ENCODE measurements around the gene PIK3R3. TPM values are rescaled to one million over a fixed set of nuclear protein-coding genes. Genes with fewer than 3 reads are reported as not detected.

Gene PIK3R3
- total and polyA plus RNA-seq, 9 of the 15 experiments (the other 6 are each of a cell fraction or from before 2014, with no cell fraction given): 1.4 to 7.7 (median 4.6) TPM

GRCh38 chr1:46068525-46068924, 63.9 kb downstream of the PIK3R3 start:
- ATAC-seq (no peak), FAIRE-seq (no peak), DNase-seq (ENCODE audit: extremely low read depth in 1 of 4, low spot score in 3 of 4) (no peak)
- 47% methylated on average over 3 of the region's 3 CpGs for WGBS (ENCODE audit: insufficient coverage, low coverage, missing lambda C conversion rate)
- ChIA-PET POLR2A (interaction anchor here (0.7 to 1.2 kb wide), 3 partner anchors 12 to 64 kb away, joined by 3 to 5 read pairs (median 4); partner anchors contain the start of gene PIK3R3), CTCF (ENCODE audit: low intra/inter-chr PET ratio) (interaction anchor here (0.7 kb wide), 1 partner anchor 110 kb away, joined by 3 read pairs; no protein-coding TSS in a partner anchor)
- no peak overlapping the region for H3K4me3 ChIP-seq
- H3K9me3 ChIP-seq (replicated peaks; ENCODE audit: control insufficient read depth, insufficient read depth, low read depth, low read length): no peaks in the 10 kb centered on the region
- H4K20me1 ChIP-seq (replicated peaks; ENCODE audit: control insufficient read depth, insufficient read depth, low read length): no peaks in the 10 kb centered on the region
- no peaks in the 10 kb centered on the region for H3K79me2 ChIP-seq (ENCODE audit: control insufficient read depth, insufficient read depth, low read length)
- no peak overlapping the region for H3K9ac ChIP-seq (ENCODE audit: insufficient read depth in 1 of 2, low read depth in 2 of 2, low read length in 2 of 2)
- no peak overlapping the region for H2AFZ ChIP-seq (ENCODE audit: low read depth, low read length)
- no peak overlapping the region for H3K4me2 ChIP-seq (ENCODE audit: insufficient read depth, low read length)
- peaks cover 4% of the 10 kb centered on the region; the same call in 1 of the 3 replicates for H3K36me3 ChIP-seq (ENCODE audit: control insufficient read depth, insufficient read depth, low read length)
- in situ Hi-C loops (cut with MboI): no loop called here
- H3K4me1 ChIP-seq (replicated peaks in 1 of 2; ENCODE audit: control insufficient read depth in 2 of 2, insufficient read depth in 2 of 2, low read length in 2 of 2): peaks cover 0 to 24% of the 10 kb centered on the region in 2 experiments; a peak in 3 of 5 replicates
- no peaks in the 10 kb centered on the region for H3K27me3 ChIP-seq (ENCODE audit: control insufficient read depth in 2 of 2, insufficient read depth in 2 of 2, low read length in 2 of 2)
- H3K9me1 ChIP-seq (ENCODE audit: control insufficient read depth, insufficient read depth, low read length): no peaks in the 10 kb centered on the region
- TF ChIP-seq ZNF583 (CRISPR knock-in tag; IDR thresholded peaks at IDR 0.05) (no peak), NCOA2 (IDR thresholded peaks at IDR 0.05; ENCODE audit: partially characterized antibody in 2 of 2) (no peak), RAD21 (CRISPR knock-in tag; conservative IDR thresholded peaks at IDR 0.05 in 1 of 2, IDR thresholded peaks at IDR 0.05 in 1 of 2) (no peak)
- intact Hi-C loops (cut with micrococcal nuclease): no loop called here
- H3K27ac ChIP-seq (ENCODE audit: extremely low read depth, low read depth, low read length): no peak overlapping the region
- BruUV-seq (replicated peaks): no TSS peak

GRCh38 chr1:46067652-46068051, 64.8 kb downstream of the PIK3R3 start:
- ChIA-PET CTCF (ENCODE audit: low intra/inter-chr PET ratio) (no interaction called here), POLR2A (interaction anchor here (0.6 kb wide), 1 partner anchor 61 kb away, joined by 3 read pairs; no protein-coding TSS in a partner anchor)
- no peak overlapping the region for H3K4me2 ChIP-seq (ENCODE audit: insufficient read depth, low read length)
- no peak overlapping the region for H3K9ac ChIP-seq (ENCODE audit: insufficient read depth in 1 of 2, low read depth in 2 of 2, low read length in 2 of 2)
- no peak overlapping the region for H2AFZ ChIP-seq (ENCODE audit: low read depth, low read length)
- no peak for ATAC-seq
- DNase-seq (ENCODE audit: extremely low read depth in 1 of 4, low spot score in 3 of 4): no peak
- H3K27ac ChIP-seq (ENCODE audit: extremely low read depth, low read depth, low read length): no peak overlapping the region
- no peak overlapping the region for H3K4me3 ChIP-seq
- peaks cover 0 to 24% of the 10 kb centered on the region in 2 experiments; a peak in 3 of 5 replicates for H3K4me1 ChIP-seq (replicated peaks in 1 of 2; ENCODE audit: control insufficient read depth in 2 of 2, insufficient read depth in 2 of 2, low read length in 2 of 2)
- 85% methylated on average over 1 of the region's 1 CpG for whole genome bisulfite sequencing (ENCODE audit: insufficient coverage, low coverage, missing lambda C conversion rate)
- peaks cover 4% of the 10 kb centered on the region; the same call in 1 of the 3 replicates for H3K36me3 ChIP-seq (ENCODE audit: control insufficient read depth, insufficient read depth, low read length)
- no peaks in the 10 kb centered on the region for H3K9me1 ChIP-seq (ENCODE audit: control insufficient read depth, insufficient read depth, low read length)
- H3K79me2 ChIP-seq (ENCODE audit: control insufficient read depth, insufficient read depth, low read length): no peaks in the 10 kb centered on the region
- no TSS peak for BruUV-seq (replicated peaks)
- H3K9me3 ChIP-seq (replicated peaks; ENCODE audit: control insufficient read depth, insufficient read depth, low read depth, low read length): no peaks in the 10 kb centered on the region
- in situ Hi-C loops (cut with MboI): no loop called here
- intact Hi-C loops (cut with micrococcal nuclease): no loop called here
- FAIRE-seq: no peak
- no peaks in the 10 kb centered on the region for H3K27me3 ChIP-seq (ENCODE audit: control insufficient read depth in 2 of 2, insufficient read depth in 2 of 2, low read length in 2 of 2)
- no peaks in the 10 kb centered on the region for H4K20me1 ChIP-seq (replicated peaks; ENCODE audit: control insufficient read depth, insufficient read depth, low read length)
- no peak for TF ChIP-seq E2F8 (IDR thresholded peaks at IDR 0.05; ENCODE audit: low read depth, partially characterized antibody)
- TF ChIP-seq MAFG (tag; conservative IDR thresholded peaks at IDR 0.05): no peak
- TF ChIP-seq HMG20A (CRISPR knock-in tag; conservative IDR thresholded peaks at IDR 0.05): no peak
- no peak for TF ChIP-seq ZNF592 (IDR thresholded peaks at IDR 0.05)

All from K562 (cell line).